Sciatic nerve (tissue), 2 donors: ENCODE measurements around the gene ARTN. TPM values are rescaled to one million over a fixed set of nuclear protein-coding genes. Genes with fewer than 3 reads are reported as not detected.

Experiments used
- ATAC-seq: fragments of 200-7000 bp; cut with Tn5 transposase; one replicate; pipeline ENCODE4 v1.9.1; 2020; ENCODE audit warnings: mild to moderate bottlenecking, moderate library complexity
- DNase-seq: peaks from one replicate; pipeline ENCODE4 v3.0.0-alpha.2; 2020; ENCODE audit warnings: low spot score
- intact Hi-C: fragments of 100-400 bp; cut with DNase I; formaldehyde crosslinking; loops from one replicate; pipeline ENCODE4 v1.14.2; 2022
- total RNA-seq: library from RNA; stranded (reverse); fragmentation: NEBNext Ultra II Directional; extraction: Animal tissue kit (Norgen Biotek cat#: 25700); gene quantifications from one replicate; pipeline ENCODE4 v1.2.1, GENCODE V29; 2021
- donor health status: DM: no; HTN: no; CAD: no.
- donor health status: DM: no; HTN: no; CAD: no.

ARTN gene
- total RNA-seq: 0.94 TPM

GRCh38 chr1:43933386-43934100 is at the start of gene ARTN:
ARTN (plus strand) TSS chr1:43933801; CDS start chr1:43935657, 1,856 bp downstream.
- no peak for DNase-seq
- intact Hi-C loops: loop anchor here (5.0 to 10.0 kb wide), 2 partner anchors 171 to 399 kb away; partner anchors contain the start of gene PTPRF
- ATAC-seq: no peak

- ATAC-seq (peak; percentile 55), DNase-seq (no peak)
- intact Hi-C loops: no loop called here
Measured at GRCh38 chr1:43885279-43885801, 48.3 kb upstream of the ARTN start.

- ATAC-seq (no peak), DNase-seq (no peak)
- intact Hi-C loops: no loop called here
Measured at GRCh38 chr1:43887748-43888147, 45.9 kb upstream of the ARTN start.

GRCh38 chr1:43890815-43891214 is 42.8 kb upstream of the ARTN start:
- ATAC-seq (no peak), DNase-seq (no peak)
- intact Hi-C loops: no loop called here

- intact Hi-C loops: no loop called here
- DNase-seq (no peak), ATAC-seq (peak; percentile 32)
Measured at GRCh38 chr1:43893006-43893405, 40.6 kb upstream of the ARTN start.

GRCh38 chr1:43898981-43899380 is 34.6 kb upstream of the ARTN start:
- intact Hi-C loops: no loop called here
- ATAC-seq (no peak), DNase-seq (no peak)

DNA sequence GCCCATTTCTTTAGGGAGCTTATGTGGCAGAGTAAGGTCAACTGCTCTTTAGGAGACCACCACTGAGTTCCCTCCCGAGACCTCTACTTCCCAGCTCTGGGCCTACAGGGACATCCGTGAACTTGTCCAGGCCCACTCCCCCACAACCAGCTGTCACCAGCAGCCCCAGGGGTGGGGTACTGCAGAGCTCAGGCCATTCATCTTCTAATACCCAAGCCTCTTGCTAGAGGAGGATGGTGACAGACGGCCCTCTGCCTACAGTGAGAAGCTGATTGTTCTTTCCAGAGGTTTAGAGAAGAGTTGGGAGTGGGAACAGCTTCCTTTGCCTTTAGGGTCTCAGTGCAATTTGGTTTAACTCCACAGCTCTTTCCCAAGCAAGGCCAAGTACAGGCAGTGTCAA is 33.2 kb upstream of the ARTN start:
- intact Hi-C loops: no loop called here
- no peak for DNase-seq
- ATAC-seq: no peak

DNA sequence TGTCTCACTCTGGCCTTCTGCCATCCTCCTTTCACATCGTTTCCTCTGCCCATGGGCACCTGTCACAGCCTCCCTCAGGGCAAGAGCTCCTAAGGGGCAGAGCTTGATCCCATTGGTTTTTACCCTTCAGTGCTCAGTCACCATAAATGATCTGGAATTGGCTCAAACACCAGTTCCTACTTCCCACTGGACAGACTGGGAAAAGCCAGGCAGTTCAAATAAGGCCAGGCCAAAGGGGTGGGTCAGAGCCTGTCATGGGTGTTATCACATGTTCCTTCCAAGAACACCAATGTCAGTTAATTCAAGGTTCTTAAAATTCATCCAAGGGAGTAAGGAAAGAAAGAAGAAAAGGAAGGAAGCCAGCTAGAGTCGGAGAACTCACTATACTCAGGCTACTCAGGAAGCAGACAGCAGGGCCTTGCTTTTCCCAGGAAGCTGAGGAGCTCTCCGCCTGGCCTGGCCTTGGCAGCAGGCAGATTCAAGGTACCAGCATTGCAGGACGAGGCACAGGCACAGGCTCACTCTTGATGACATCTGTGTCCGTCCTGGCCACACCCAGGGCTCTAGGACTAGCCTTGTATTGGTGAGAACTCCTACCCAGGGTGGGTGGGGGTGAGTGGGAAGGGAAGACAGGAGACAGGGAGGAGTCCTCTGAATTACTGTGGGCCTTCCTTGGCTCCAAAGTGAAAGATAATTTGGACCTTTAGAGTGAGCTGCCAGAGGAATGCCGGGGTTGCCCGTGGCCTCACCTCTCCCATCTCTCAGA is 32.2 kb upstream of the ARTN start:
- ATAC-seq: peak; percentile 30
- intact Hi-C loops: no loop called here
- DNase-seq: no peak

- intact Hi-C loops: no loop called here
- ATAC-seq (no peak), DNase-seq (no peak)
Measured at GRCh38 chr1:43902058-43902831, 31.4 kb upstream of the ARTN start.

DNA sequence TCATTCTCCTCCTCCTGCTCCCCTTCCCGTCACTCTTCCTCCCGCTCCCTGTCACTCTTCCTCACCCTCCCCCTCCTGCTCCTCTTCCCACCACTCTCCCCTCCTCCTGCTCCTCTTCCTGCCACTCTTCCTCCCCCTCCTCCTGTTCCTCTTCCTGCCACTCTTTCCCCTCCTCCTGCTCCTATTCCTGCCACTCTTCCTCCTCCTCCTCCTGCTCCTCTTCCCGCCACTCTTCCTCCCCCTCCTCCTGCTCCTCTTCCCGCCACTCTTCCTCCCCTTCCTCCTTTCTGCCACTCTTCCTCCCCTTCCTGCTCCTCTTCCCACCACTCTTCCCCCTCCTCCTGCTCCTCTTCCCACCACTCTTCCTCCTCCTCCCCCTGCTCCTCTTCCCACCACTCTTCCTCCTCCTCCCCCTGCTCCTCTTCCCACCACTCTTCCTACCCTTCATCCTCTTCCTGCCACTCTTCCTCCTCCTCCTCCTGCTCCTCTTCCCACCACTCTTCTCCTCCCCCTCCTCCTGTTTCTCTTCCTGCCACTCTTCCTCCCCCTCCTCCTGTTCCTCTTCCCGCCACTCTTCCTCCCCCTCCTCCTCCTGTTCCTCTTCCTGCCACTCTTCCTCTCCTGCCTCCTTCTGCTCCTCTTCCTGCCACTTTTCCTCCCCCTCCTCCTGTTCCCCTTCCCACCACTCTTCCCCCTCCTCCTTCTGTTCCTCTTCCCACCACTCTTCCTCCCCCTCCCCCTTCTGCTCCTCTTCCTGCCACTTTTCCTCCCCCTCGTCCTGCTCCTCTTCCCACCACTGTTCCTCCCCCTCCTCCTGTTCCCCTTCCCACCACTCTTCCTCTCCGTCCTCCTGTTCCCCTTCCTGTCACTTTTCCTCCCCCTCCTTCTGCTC is 28.7 kb upstream of the ARTN start:
- intact Hi-C loops: no loop called here
- ATAC-seq: no peak

GRCh38 chr1:43908226-43908625 is 25.4 kb upstream of the ARTN start:
- intact Hi-C loops: no loop called here
- DNase-seq (no peak), ATAC-seq (no peak)

More for the DNA sequence above, 28.7 kb upstream of the ARTN start:
- no peak for DNase-seq

DNA sequence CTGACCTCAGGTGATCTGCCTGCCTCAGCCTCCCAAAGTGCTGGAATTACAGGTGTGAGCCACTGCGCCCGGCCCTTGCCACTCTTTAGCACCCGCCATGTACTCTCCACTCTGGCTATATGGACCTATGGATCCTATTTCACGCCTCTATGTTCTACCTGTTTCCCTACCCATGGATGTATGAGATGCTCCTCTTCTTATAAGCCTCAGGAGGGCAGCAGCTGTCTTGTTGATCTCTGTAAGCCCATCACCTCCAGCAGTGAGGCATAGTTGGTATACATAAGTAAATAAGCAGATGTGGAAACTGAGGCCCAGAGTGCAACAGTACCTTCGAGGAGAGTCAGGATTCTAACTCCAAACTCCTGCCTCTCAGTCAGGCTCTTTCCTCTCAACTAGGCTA is 24.7 kb upstream of the ARTN start:
- intact Hi-C loops: no loop called here
- ATAC-seq (no peak), DNase-seq (no peak)

GRCh38 chr1:43910343-43910742 is 23.3 kb upstream of the ARTN start:
- DNase-seq (no peak), ATAC-seq (no peak)
- intact Hi-C loops: no loop called here

- intact Hi-C loops: no loop called here
- no peak for DNase-seq
- ATAC-seq: peak; percentile 63
Measured at GRCh38 chr1:43912607-43913006, 21.0 kb upstream of the ARTN start.

DNA sequence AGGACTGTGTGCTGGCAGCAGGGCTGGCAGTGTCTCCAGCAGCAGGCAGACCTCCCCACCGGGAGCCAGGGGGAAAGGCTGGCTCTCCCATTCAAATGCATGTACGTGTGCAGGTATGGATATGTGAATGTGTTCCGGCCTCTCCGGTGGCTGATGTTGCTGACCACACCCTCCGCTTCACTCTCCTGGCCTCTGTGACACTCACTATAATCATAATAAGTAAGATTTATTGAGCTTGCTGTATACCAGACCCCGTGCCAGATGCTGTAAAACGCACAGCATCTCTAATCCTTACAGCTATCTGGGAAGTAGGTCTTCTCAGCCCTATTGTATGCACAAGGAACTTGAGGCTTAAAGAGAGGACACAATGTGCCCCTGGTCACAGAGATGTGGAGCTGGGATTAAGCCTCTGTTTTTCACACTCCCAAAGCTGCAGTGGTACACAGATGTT is 20.5 kb upstream of the ARTN start:
- peak; percentile 28 for ATAC-seq
- intact Hi-C loops: no loop called here
- DNase-seq: no peak

DNA sequence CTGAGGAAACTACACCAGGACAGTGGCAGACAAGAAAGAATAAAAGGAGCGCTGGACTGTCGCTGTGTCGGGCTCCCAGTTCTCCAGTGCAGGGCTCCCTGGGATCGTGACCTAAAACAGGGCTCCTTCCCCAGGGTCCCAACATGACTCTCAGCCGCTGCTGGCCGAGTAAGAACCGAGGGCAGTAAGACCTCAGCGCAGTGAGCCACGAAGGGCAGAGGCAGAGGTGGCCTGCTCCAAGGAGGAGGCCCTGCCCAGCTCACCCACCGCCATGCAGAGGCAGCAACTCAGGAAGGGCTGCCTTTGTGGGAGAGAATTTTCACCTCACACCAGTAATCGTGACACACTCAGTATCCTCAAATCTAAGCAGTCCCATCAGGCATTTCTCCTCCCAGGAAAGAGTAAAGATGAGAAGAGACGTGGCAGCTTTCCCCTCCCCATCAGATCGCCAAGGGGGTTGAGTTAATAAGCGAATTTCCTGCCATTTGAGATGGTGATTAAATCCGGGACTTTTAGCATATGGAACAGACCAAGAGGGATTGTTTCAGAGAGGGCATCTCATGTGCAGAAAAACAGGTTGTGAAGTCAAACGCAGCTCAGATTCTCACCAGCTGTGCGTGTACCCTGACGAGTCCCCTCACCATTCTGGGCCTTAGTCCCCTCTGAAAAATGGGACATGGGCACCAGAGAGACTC is 19.8 kb upstream of the ARTN start:
- intact Hi-C loops: no loop called here
- ATAC-seq: peak; percentile 28

DNA sequence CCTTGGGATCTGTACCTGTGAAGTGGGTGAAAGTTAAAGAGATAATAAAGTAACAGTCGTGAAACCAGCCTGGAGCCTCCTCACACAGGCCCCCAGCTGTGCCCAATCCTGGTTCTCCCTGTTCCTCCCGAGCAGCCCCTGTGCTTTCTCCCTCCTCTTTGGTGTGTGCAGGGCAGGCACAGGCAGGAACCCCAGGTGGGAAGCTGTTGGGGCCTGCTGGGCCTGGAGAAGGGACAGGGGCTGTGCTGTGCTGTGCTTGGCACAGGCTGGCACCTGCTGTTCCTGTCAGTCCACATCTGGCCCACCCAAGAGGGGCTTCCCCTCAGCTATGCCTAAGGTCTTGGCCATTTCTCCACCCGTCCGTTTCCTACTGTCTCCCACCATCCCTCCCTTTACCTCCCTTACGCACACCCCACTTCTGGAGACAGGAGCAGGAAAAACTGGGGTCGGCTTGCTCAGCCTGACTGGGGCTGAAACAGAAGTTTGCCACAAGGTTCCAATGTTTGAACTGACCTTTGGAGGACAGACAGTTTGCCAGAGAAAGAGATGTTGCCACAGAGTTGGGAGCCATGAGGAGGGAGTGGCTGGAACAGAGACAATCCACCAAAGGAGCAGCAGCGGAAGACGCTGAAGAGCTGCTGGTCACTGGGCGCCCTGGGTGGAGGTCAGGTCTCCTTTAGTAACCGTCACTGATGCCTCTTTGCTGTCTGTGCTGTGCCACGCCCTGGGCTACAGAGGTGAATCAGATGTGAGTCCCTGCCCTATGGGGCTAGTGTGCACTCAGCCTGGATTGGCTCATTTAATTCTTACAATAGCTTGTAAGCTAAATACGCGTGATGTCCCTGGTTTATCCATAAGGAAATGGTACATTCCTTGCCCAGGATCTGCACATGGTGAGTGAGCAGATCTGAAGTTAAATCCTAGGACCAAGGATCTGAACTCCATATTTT is 18.8 kb upstream of the ARTN start:
- DNase-seq (no peak), ATAC-seq (no peak)
- intact Hi-C loops: no loop called here

More for the DNA sequence above, 19.8 kb upstream of the ARTN start:
- DNase-seq: no peak
